ENCODE results near the gene DAB1.

- TF ChIP-seq, protein P1, sequence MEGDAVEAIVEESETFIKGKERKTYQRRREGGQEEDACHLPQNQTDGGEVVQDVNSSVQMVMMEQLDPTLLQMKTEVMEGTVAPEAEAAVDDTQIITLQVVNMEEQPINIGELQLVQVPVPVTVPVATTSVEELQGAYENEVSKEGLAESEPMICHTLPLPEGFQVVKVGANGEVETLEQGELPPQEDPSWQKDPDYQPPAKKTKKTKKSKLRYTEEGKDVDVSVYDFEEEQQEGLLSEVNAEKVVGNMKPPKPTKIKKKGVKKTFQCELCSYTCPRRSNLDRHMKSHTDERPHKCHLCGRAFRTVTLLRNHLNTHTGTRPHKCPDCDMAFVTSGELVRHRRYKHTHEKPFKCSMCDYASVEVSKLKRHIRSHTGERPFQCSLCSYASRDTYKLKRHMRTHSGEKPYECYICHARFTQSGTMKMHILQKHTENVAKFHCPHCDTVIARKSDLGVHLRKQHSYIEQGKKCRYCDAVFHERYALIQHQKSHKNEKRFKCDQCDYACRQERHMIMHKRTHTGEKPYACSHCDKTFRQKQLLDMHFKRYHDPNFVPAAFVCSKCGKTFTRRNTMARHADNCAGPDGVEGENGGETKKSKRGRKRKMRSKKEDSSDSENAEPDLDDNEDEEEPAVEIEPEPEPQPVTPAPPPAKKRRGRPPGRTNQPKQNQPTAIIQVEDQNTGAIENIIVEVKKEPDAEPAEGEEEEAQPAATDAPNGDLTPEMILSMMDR (IDR thresholded peaks at IDR 0.05; ENCODE audit: insufficient read depth, low read length, poor library complexity, severe bottlenecking) = no peak
- TF ChIP-seq EZH2phosphoT487 (conservative IDR thresholded peaks at IDR 0.05; ENCODE audit: low read length) = no peak
These were observed 175.0 kb downstream of the DAB1 start for GRCh38 chr1:57248830-57249229.
